HG02678 (cell line): ENCODE measurements around the gene ZNF189.
A peak's percentile ranks its signal among the peaks of the same experiment; 100 is the strongest.

Source experiments
- ATAC-seq: cut with Tn5 transposase; IDR thresholded peaks from one replicate; pipeline ENCODE4 v1.9.1; 2021; ENCODE audit warnings: mild to moderate bottlenecking, moderate library complexity; ENCODE audit not compliant: unreplicated experiment

Gene ZNF189

GRCh38 chr9:101398068-101398929 lies at the start of gene ZNF189, which contains the start of gene MRPL50:
Gene ZNF189 (plus strand): TSS chr9:101398851. CDS start chr9:101399157, 306 bp downstream.
Gene MRPL50 (minus strand): TSS chr9:101398618. CDS start chr9:101398592, 26 bp downstream.
- ATAC-seq: peak; percentile 97

- no peak for ATAC-seq
These were observed 48.4 kb upstream of the ZNF189 start for GRCh38 chr9:101350285-101350684.

- no peak for ATAC-seq
These were observed 45.7 kb upstream of the ZNF189 start for GRCh38 chr9:101352892-101353463.

GRCh38 chr9:101353683-101354082 lies 45.0 kb upstream of the ZNF189 start:
- ATAC-seq: no peak

GRCh38 chr9:101354143-101354764 lies 44.4 kb upstream of the ZNF189 start:
- no peak for ATAC-seq

- no peak for ATAC-seq
These were observed 43.6 kb upstream of the ZNF189 start for GRCh38 chr9:101354765-101355708.

- ATAC-seq: no peak
These were observed 42.0 kb upstream of the ZNF189 start for GRCh38 chr9:101356619-101357018.

- ATAC-seq: no peak
These were observed 39.0 kb upstream of the ZNF189 start for GRCh38 chr9:101359679-101360078.

- no peak for ATAC-seq
These were observed 38.0 kb upstream of the ZNF189 start for GRCh38 chr9:101360647-101361046.

GRCh38 chr9:101362450-101362849 lies 36.2 kb upstream of the ZNF189 start:
- ATAC-seq: no peak

- no peak for ATAC-seq
These were observed 33.5 kb upstream of the ZNF189 start for GRCh38 chr9:101365181-101365580.

GRCh38 chr9:101366038-101366756 lies 32.5 kb upstream of the ZNF189 start:
- ATAC-seq: no peak

- ATAC-seq: no peak
These were observed 31.3 kb upstream of the ZNF189 start for GRCh38 chr9:101367323-101367722.

- ATAC-seq: no peak
These were observed 29.4 kb upstream of the ZNF189 start for GRCh38 chr9:101369286-101369685.

GRCh38 chr9:101369884-101370531 lies 28.6 kb upstream of the ZNF189 start:
- no peak for ATAC-seq

GRCh38 chr9:101371813-101372212 lies 26.8 kb upstream of the ZNF189 start:
- ATAC-seq: no peak

- no peak for ATAC-seq
These were observed 26.1 kb upstream of the ZNF189 start for GRCh38 chr9:101372327-101373118.

GRCh38 chr9:101375546-101375945 lies 23.1 kb upstream of the ZNF189 start:
- no peak for ATAC-seq
